MM.1S (cell line): Measurements from ENCODE around the gene LRRC25.

ENCODE experiments used
- DNase-seq: peaks from one replicate; pipeline ENCODE4 v3.0.0-alpha.2; 2015
- H2AFZ ChIP-seq: fragments of 300-600 bp; sonication (generic); 2 replicates; pipeline ENCODE4 v1.6.0; 2016; ENCODE audit warnings: antibody characterized with exemption, low read length
- H3F3A ChIP-seq: fragments of 300-600 bp; sonication (generic); 2 replicates; pipeline ENCODE4 v1.6.1; 2016; ENCODE audit warnings: mild to moderate bottlenecking, antibody characterized with exemption, low read length, moderate library complexity, mixed read lengths; ENCODE audit not compliant: insufficient read depth
- H3K27ac ChIP-seq: fragments of 300-600 bp; sonication (generic); 2 replicates; pipeline ENCODE4 v1.5.1; 2016; ENCODE audit warnings: mild to moderate bottlenecking, low read length
- H3K27me3 ChIP-seq: fragments of 300-600 bp; sonication (generic); replicated peaks from 2 replicates; pipeline ENCODE4 v1.6.0; 2016; ENCODE audit warnings: low read length; ENCODE audit not compliant: insufficient read depth
- H3K36me3 ChIP-seq: fragments of 300-600 bp; sonication (generic); replicated peaks from 2 replicates; pipeline ENCODE4 v1.6.1; 2016; ENCODE audit warnings: mild to moderate bottlenecking, low read length, mixed read lengths; ENCODE audit not compliant: insufficient read depth
- H3K4me1 ChIP-seq: fragments of 300-600 bp; sonication (generic); 2 replicates; pipeline ENCODE4 v1.6.1; 2016; ENCODE audit warnings: low read length, mixed read lengths
- H3K4me2 ChIP-seq: fragments of 300-600 bp; sonication (generic); 2 replicates; pipeline ENCODE4 v1.6.0; 2016; ENCODE audit warnings: low read depth, low read length
- H3K4me3 ChIP-seq: fragments of 300-600 bp; sonication (generic); 2 replicates; pipeline ENCODE4 v1.5.1; 2016; ENCODE audit warnings: low read length, mixed read lengths
- H3K79me2 ChIP-seq: fragments of 300-600 bp; sonication (generic); 2 replicates; pipeline ENCODE4 v1.6.1; 2016; ENCODE audit warnings: mixed run types, low read length, mixed read lengths
- H3K9ac ChIP-seq: fragments of 300-600 bp; sonication (generic); 2 replicates; pipeline ENCODE4 v1.6.1; 2016; ENCODE audit warnings: low read length, mixed read lengths
- H3K9me2 ChIP-seq: fragments of 300-600 bp; sonication (generic); replicated peaks from 2 replicates; pipeline ENCODE4 v1.6.1; 2016; ENCODE audit warnings: mild to moderate bottlenecking, low read length, mixed read lengths; ENCODE audit not compliant: insufficient read depth
- H3K9me3 ChIP-seq: fragments of 300-600 bp; sonication (generic); replicated peaks from 2 replicates; pipeline ENCODE4 v1.6.1; 2016; ENCODE audit warnings: mild to moderate bottlenecking, low read length, mixed read lengths; ENCODE audit not compliant: insufficient read depth
- H4K20me1 ChIP-seq: fragments of 300-600 bp; sonication (generic); 2 replicates; pipeline ENCODE4 v1.6.1; 2016; ENCODE audit warnings: mild to moderate bottlenecking, low read length, moderate library complexity, mixed read lengths; ENCODE audit not compliant: insufficient read depth
- CTCF ChIP-seq: fragments of 300-600 bp; sonication (generic); IDR thresholded peaks from 2 replicates; pipeline ENCODE4 v1.5.1; 2016; ENCODE audit warnings: antibody characterized with exemption, low read length, mixed read lengths
- EZH2 ChIP-seq: fragments of 300-600 bp; sonication (generic); optimal IDR thresholded peaks from 2 replicates; pipeline ENCODE3; 2017; ENCODE audit warnings: low read depth, mild to moderate bottlenecking, antibody characterized with exemption, low read length, mixed read lengths
- EZH2phosphoT487 ChIP-seq: fragments of 300-600 bp; sonication (generic); IDR thresholded peaks from 2 replicates; pipeline ENCODE4 v1.6.1; 2018; ENCODE audit warnings: antibody characterized with exemption, low read length

The LRRC25 gene

GRCh38 chr19:18390065-18390907 is 7.1 kb downstream of the LRRC25 start:
- Histone ChIP-seq H3K27ac (no peak overlapping the region), H3K9ac (no peak overlapping the region), H3K9me3 (no peaks in the 10 kb centered on the region), H4K20me1 (no peaks in the 10 kb centered on the region), H3K27me3 (peaks cover 80% of the 10 kb centered on the region), H3K4me1 (0 out of 2 replicates have a peak, but pooled peaks cover 4% of the 10 kb centered on the region), H3K36me3 (no peaks in the 10 kb centered on the region), H3K4me2 (no peak overlapping the region), H3K79me2 (no peaks in the 10 kb centered on the region), H3F3A (no peaks in the 10 kb centered on the region), H3K9me2 (no peaks in the 10 kb centered on the region), H2AFZ (no peak overlapping the region), H3K4me3 (no peak overlapping the region)
- TF ChIP-seq CTCF = no peak
- TF ChIP-seq EZH2 = no peak
- TF ChIP-seq EZH2phosphoT487 = no peak
- no peak for DNase-seq

- Histone ChIP-seq H3K79me2 (no peaks in the 10 kb centered on the region), H3K4me3 (no peak overlapping the region), H3K9ac (no peak overlapping the region), H4K20me1 (no peaks in the 10 kb centered on the region), H2AFZ (no peak overlapping the region), H3K4me2 (no peak overlapping the region), H3K27ac (no peak overlapping the region), H3K27me3 (peaks cover 85% of the 10 kb centered on the region), H3F3A (no peaks in the 10 kb centered on the region), H3K4me1 (0 out of 2 replicates have a peak, but pooled peaks cover 4% of the 10 kb centered on the region), H3K36me3 (no peaks in the 10 kb centered on the region), H3K9me3 (no peaks in the 10 kb centered on the region), H3K9me2 (no peaks in the 10 kb centered on the region)
- no peak for DNase-seq
- TF ChIP-seq CTCF = no peak
- TF ChIP-seq EZH2phosphoT487 = no peak
Measured at GRCh38 chr19:18389726-18390064, 7.7 kb downstream of the LRRC25 start.

- H4K20me1 ChIP-seq = no peaks in the 10 kb centered on the region
- H3K79me2 ChIP-seq = no peaks in the 10 kb centered on the region
- 0 out of 2 replicates have a peak overlapping the region, but pooled peaks have one; percentile 18 for H2AFZ ChIP-seq
- no peak overlapping the region for H3K9ac ChIP-seq
- TF ChIP-seq EZH2 (no peak), CTCF (no peak), EZH2phosphoT487 (no peak)
- DNase-seq = no peak
- H3K36me3 ChIP-seq = no peaks in the 10 kb centered on the region
- peaks cover 90% of the 10 kb centered on the region for H3K27me3 ChIP-seq
- H3K4me1 ChIP-seq = 0 out of 2 replicates have a peak, but pooled peaks cover 4% of the 10 kb centered on the region
- H3K4me2 ChIP-seq = peak overlapping the region; percentile 77
- H3K9me2 ChIP-seq = no peaks in the 10 kb centered on the region
- no peaks in the 10 kb centered on the region for H3F3A ChIP-seq
- H3K27ac ChIP-seq = no peak overlapping the region
- H3K9me3 ChIP-seq = no peaks in the 10 kb centered on the region
- no peak overlapping the region; the same call in 1 of the 2 replicates for H3K4me3 ChIP-seq
Measured at GRCh38 chr19:18388960-18389725, 8.3 kb downstream of the LRRC25 start.
